H1 (cell line): ENCODE results near the gene BHMT. TPM values are rescaled to one million over a fixed set of nuclear protein-coding genes. Genes with fewer than 3 reads are reported as not detected.
A peak's percentile ranks its signal among the peaks of the same experiment; 100 is the strongest.

ENCODE experiments used
- CTCF ChIA-PET: fragments of 300-600 bp; sonication (Branson Sonifier 250); formaldehyde crosslinking; loops from one replicate; lab custom pipeline; 2021; ENCODE audit not compliant: partially characterized antibody; lab: Charles Lee
- POLR2A ChIA-PET: fragments of 300-600 bp; sonication (Branson Sonifier 250); formaldehyde crosslinking; loops from one replicate; lab custom pipeline; 2021; ENCODE audit warnings: inconsistent platforms; ENCODE audit not compliant: partially characterized antibody; lab: Charles Lee
- DNase-seq, 2 experiments: peaks; one replicate each; pipeline versions ENCODE4 v3.0.0 to v3.0.0-alpha.2; 2010 to 2022; ENCODE audit warnings: low spot score in 2 of 2, low read depth in 1 of 2, mixed read lengths in 1 of 2
- FAIRE-seq: peaks from 2 replicates; lab custom pipeline; 2011; peaks lifted over from hg19 to GRCh38; lab: Jason Lieb, UNC
- H2AFZ ChIP-seq: 2 replicates; pipeline ENCODE4 v1.8.1; 2012; ENCODE audit warnings: low read length, inconsistent platforms
- H2AK5ac ChIP-seq: 2 replicates; pipeline ENCODE4 v1.6.1; 2013; ENCODE audit warnings: low read depth, low read length
- H2BK120ac ChIP-seq: replicated peaks from 2 replicates; pipeline ENCODE3; 2013; ENCODE audit warnings: low read depth, low read length, inconsistent platforms
- H2BK12ac ChIP-seq: 2 replicates; pipeline ENCODE4 v1.6.1; 2013; ENCODE audit warnings: low read depth, low read length
- H2BK15ac ChIP-seq: 2 replicates; pipeline ENCODE4 v1.6.1; 2013; ENCODE audit warnings: low read length
- H2BK20ac ChIP-seq: 2 replicates; pipeline ENCODE4 v1.6.1; 2013; ENCODE audit warnings: low read length
- H2BK5ac ChIP-seq: 2 replicates; pipeline ENCODE4 v1.6.1; 2013; ENCODE audit warnings: low read depth, low read length
- H3K14ac ChIP-seq: 2 replicates; pipeline ENCODE4 v1.6.1; 2013; ENCODE audit warnings: inconsistent platforms; ENCODE audit not compliant: insufficient read length
- H3K18ac ChIP-seq: 2 replicates; pipeline ENCODE4 v1.6.1; 2013; ENCODE audit warnings: low read length; ENCODE audit errors: extremely low read depth
- H3K23ac ChIP-seq: 2 replicates; pipeline ENCODE4 v1.6.1; 2013; ENCODE audit warnings: inconsistent platforms; ENCODE audit not compliant: insufficient read length
- H3K23me2 ChIP-seq: 2 replicates; pipeline ENCODE4 v1.6.1; 2013; ENCODE audit warnings: low read depth, low read length
- H3K27ac ChIP-seq: 2 replicates; pipeline ENCODE4 v1.6.1; 2011; ENCODE audit warnings: low read depth, low read length, inconsistent platforms
- H3K27me3 ChIP-seq, 4 experiments: replicated peaks in 1 of 4; 1 replicate in 1 of 4; 2 replicates in 3 of 4; pipeline versions ENCODE4 v1.6.1 to v1.8.1; 2011 to 2013; ENCODE audit warnings: low read length in 3 of 4, mild to moderate bottlenecking in 3 of 4, inconsistent platforms in 2 of 4, mixed read lengths in 2 of 4, moderate library complexity in 1 of 4; ENCODE audit not compliant: control insufficient read depth in 3 of 4, insufficient read depth in 3 of 4; ENCODE audit errors: extremely low read depth in 1 of 4
- H3K36me3 ChIP-seq, 4 experiments: 2 replicates each; pipeline versions ENCODE4 v1.6.1 to v1.8.1; 2011 to 2013; ENCODE audit warnings: mild to moderate bottlenecking in 4 of 4, low read length in 3 of 4, moderate library complexity in 2 of 4, control low read depth in 1 of 4, inconsistent platforms in 1 of 4; ENCODE audit not compliant: insufficient read depth in 4 of 4, control insufficient read depth in 2 of 4
- H3K4ac ChIP-seq: replicated peaks from 2 replicates; pipeline ENCODE3; 2013; ENCODE audit warnings: low read length, low read depth, mixed read lengths, inconsistent platforms; ENCODE audit not compliant: insufficient read length
- H3K4me1 ChIP-seq, 4 experiments: replicated peaks in 1 of 4; 1 replicate in 1 of 4; 2 replicates in 3 of 4; pipeline versions ENCODE4 v1.6.1 to v1.8.1; 2011 to 2013; ENCODE audit warnings: low read length in 3 of 4, inconsistent platforms in 2 of 4, mixed read lengths in 1 of 4; ENCODE audit not compliant: insufficient read depth in 4 of 4, control insufficient read depth in 3 of 4
- H3K4me2 ChIP-seq, 2 experiments: 2 replicates each; pipeline versions ENCODE4 v1.6.1 to v1.8.1; 2011 to 2013; ENCODE audit warnings: low read depth in 2 of 2, low read length in 2 of 2, control low read depth in 1 of 2, inconsistent platforms in 1 of 2, mild to moderate bottlenecking in 1 of 2; ENCODE audit not compliant: insufficient read depth in 1 of 2
- H3K4me3 ChIP-seq, 4 experiments: fragments of 200-600, 300-600 bp in 1 of 4; sonication (generic), shearing (Covaris generic), sonication (Bioruptor Twin) in 1 of 4; 2 replicates each; pipeline versions ENCODE4 v1.5.1 to v1.8.1; 2011 to 2016; ENCODE audit warnings: low read length in 4 of 4, low read depth in 3 of 4, control low read depth in 2 of 4, inconsistent platforms in 2 of 4, mild to moderate bottlenecking in 2 of 4, mixed read lengths in 1 of 4, moderate library complexity in 1 of 4; ENCODE audit not compliant: insufficient read depth in 2 of 4; ENCODE audit errors: extremely low read depth in 1 of 4
- H3K56ac ChIP-seq: replicated peaks from 2 replicates; pipeline ENCODE3; 2013; ENCODE audit warnings: low read depth, mild to moderate bottlenecking, mixed read lengths, low read length, inconsistent platforms; ENCODE audit not compliant: insufficient read length
- H3K79me1 ChIP-seq: 2 replicates; pipeline ENCODE4 v1.6.1; 2013; ENCODE audit warnings: low read depth, low read length, control low read depth
- H3K79me2 ChIP-seq, 2 experiments: 2 replicates each; pipeline versions ENCODE4 v1.6.1 to v1.8.1; 2012 to 2013; ENCODE audit warnings: low read length in 2 of 2, mild to moderate bottlenecking in 2 of 2, inconsistent platforms in 1 of 2; ENCODE audit not compliant: insufficient read depth in 2 of 2, control insufficient read depth in 1 of 2
- H3K9ac ChIP-seq, 4 experiments: replicated peaks in 1 of 4; 1 replicate in 1 of 4; 2 replicates in 3 of 4; pipeline versions ENCODE4 v1.6.1 to v1.8.1; 2011 to 2013; ENCODE audit warnings: low read depth in 3 of 4, low read length in 3 of 4, control low read depth in 2 of 4, mild to moderate bottlenecking in 2 of 4, moderate library complexity in 2 of 4, inconsistent platforms in 1 of 4; ENCODE audit errors: extremely low read depth in 1 of 4
- H3K9me3 ChIP-seq, 2 experiments: 2 replicates each; pipeline versions ENCODE4 v1.6.1 to v1.8.1; 2012 to 2013; ENCODE audit warnings: mild to moderate bottlenecking in 2 of 2, moderate library complexity in 2 of 2, control low read depth in 1 of 2, inconsistent platforms in 1 of 2, low read depth in 1 of 2, low read length in 1 of 2, mixed read lengths in 1 of 2; ENCODE audit not compliant: insufficient read depth in 2 of 2
- H4K20me1 ChIP-seq, 2 experiments: replicated peaks in 1 of 2; 2 replicates each; pipeline versions ENCODE3 to v1.8.1; 2011 to 2013; ENCODE audit warnings: inconsistent platforms in 2 of 2, low read length in 2 of 2, mild to moderate bottlenecking in 1 of 2; ENCODE audit not compliant: insufficient read depth in 2 of 2, control insufficient read depth in 1 of 2
- H4K5ac ChIP-seq: 2 replicates; pipeline ENCODE4 v1.6.1; 2013; ENCODE audit warnings: low read length, low read depth, mixed read lengths, inconsistent platforms; ENCODE audit not compliant: insufficient read length
- H4K8ac ChIP-seq: 2 replicates; pipeline ENCODE4 v1.8.0; 2013; ENCODE audit warnings: mild to moderate bottlenecking, moderate library complexity, low read length, inconsistent platforms; ENCODE audit not compliant: insufficient read depth; ENCODE audit errors: extremely low read depth
- H4K91ac ChIP-seq: replicated peaks from 2 replicates; pipeline ENCODE3; 2013; ENCODE audit warnings: low read length, mixed read lengths, inconsistent platforms; ENCODE audit not compliant: insufficient read length
- CEBPB ChIP-seq: IDR thresholded peaks from 2 replicates; pipeline ENCODE4 v1.6.1; 2012; ENCODE audit warnings: low read depth, low read length
- CHD1 ChIP-seq: IDR thresholded peaks from 2 replicates; pipeline ENCODE4 v1.6.1; 2012; ENCODE audit warnings: low read depth, low read length, improper control_type of control experiment
- EZH2 ChIP-seq: fragments of 200-600 bp; sonication (generic); IDR thresholded peaks from 2 replicates; pipeline ENCODE4 v1.7.1; 2012; ENCODE audit warnings: low read depth, mild to moderate bottlenecking, moderate library complexity, low read length, inconsistent platforms; ENCODE audit not compliant: severe bottlenecking
- JUN ChIP-seq: IDR thresholded peaks from 2 replicates; pipeline ENCODE4 v1.6.1; 2011; ENCODE audit warnings: low read depth, mild to moderate bottlenecking, improper control_type of control experiment, low read length
- JUND ChIP-seq: IDR thresholded peaks from 2 replicates; pipeline ENCODE4 v1.6.1; 2011; ENCODE audit warnings: mild to moderate bottlenecking, improper control_type of control experiment, low read length
- SP2 ChIP-seq: IDR thresholded peaks from 2 replicates; pipeline ENCODE4 v1.6.1; 2012; ENCODE audit warnings: mild to moderate bottlenecking, low read length, inconsistent platforms
- SP4 ChIP-seq: IDR thresholded peaks from 2 replicates; pipeline ENCODE4 v1.6.1; 2012; ENCODE audit warnings: low read length, inconsistent platforms
- WGBS, 2 experiments: shearing (Covaris generic) in 1 of 2; methylation state at CpG; one replicate each; pipeline versions ENCODE4 v1.1.6 to v1.1.7; 2013 to 2015; ENCODE audit warnings: low lambda C conversion rate in 2 of 2, mixed read lengths in 2 of 2, inconsistent platforms in 1 of 2, low coverage in 1 of 2, missing lambda C conversion rate in 1 of 2; ENCODE audit not compliant: insufficient replicate concordance in 2 of 2, insufficient coverage in 1 of 2, insufficient read length in 1 of 2; ENCODE audit errors: extremely low coverage in 1 of 2, missing lambda C conversion rate in 1 of 2; 5-methylcytosine and 5-hydroxymethylcytosine counted together
- polyA plus RNA-seq, 7 experiments: library from polyadenylated mRNA; depleted of rRNA in 3 of 7; stranded (reverse) in 5 of 7; unstranded in 2 of 7; fragments of >200 nt in 5 of 7; fragments of 200-250 nt in 2 of 7; gene quantifications; 1 replicate in 5 of 7; 2 replicates in 1 of 7; 4 replicates in 1 of 7; pipeline versions ENCODE4 v1.2.1 to v1.2.3, GENCODE V29; 2011 to 2013; ENCODE audit warnings: missing spikeins in 2 of 7, mixed read lengths in 2 of 7
- total RNA-seq: library from RNA; stranded (reverse); fragmentation: NEBNext Ultra II Directional; extraction: Animal tissue kit (Norgen Biotek cat#: 25700); gene quantifications from 2 replicates; pipeline ENCODE4 v1.2.1, GENCODE V29; 2021

BHMT gene
- total and polyA plus RNA-seq, 2 of the 8 experiments (the other 6 are each of a cell fraction or from before 2014, with no cell fraction given) = 0.54 to 1.6 TPM

GRCh38 chr5:79112703-79113058, 1.1 kb downstream of the BHMT start:
- H3K4me2 ChIP-seq = peak overlapping the region; percentile 84 to 93; a peak in 3 of 4 replicates
- 0 out of 2 replicates have a peak overlapping the region, but pooled peaks have one; percentile 19 for H2AFZ ChIP-seq
- H2BK15ac ChIP-seq = no peak overlapping the region

More at GRCh38 chr5:79112703-79113058, 1.1 kb downstream of the BHMT start:
- no peaks in the 10 kb centered on the region for H3K4me1 ChIP-seq
- H2BK20ac ChIP-seq = no peak overlapping the region
- no peak overlapping the region for H4K91ac ChIP-seq
- H3K4ac ChIP-seq = no peak overlapping the region
- H3K4me3 ChIP-seq = peak overlapping the region in 2 of 4 experiments; percentile 58 to 73; a peak in 3 of 8 replicates
- POLR2A ChIA-PET = no interaction called here
- H2BK12ac ChIP-seq = no peak overlapping the region
- no peak overlapping the region for H3K56ac ChIP-seq
- H3K23ac ChIP-seq = no peak overlapping the region
- WGBS, 2 experiments = 75% methylated on average over 5 of the region's 5 CpGs; no CpG with 5 or more reads in 1 of the 2 experiments
- H2AK5ac ChIP-seq = no peak overlapping the region
- H4K20me1 ChIP-seq = peaks cover 0 to 3% of the 10 kb centered on the region in 2 experiments
- no peak overlapping the region for H3K18ac ChIP-seq
- no peak overlapping the region for H4K5ac ChIP-seq
- H3K27ac ChIP-seq = no peak overlapping the region
- no peak overlapping the region for H4K8ac ChIP-seq
- H3K14ac ChIP-seq = no peak overlapping the region
- CTCF ChIA-PET = interaction anchor here (0.6 to 5.3 kb wide), 6 partner anchors 16 to 90 kb away, joined by 3 to 26 read pairs (median 4); no protein-coding TSS in a partner anchor
- peaks cover 11% of the 10 kb centered on the region; the same call in 1 of the 2 replicates for H3K23me2 ChIP-seq
- no peaks in the 10 kb centered on the region for H3K9me3 ChIP-seq
- DNase-seq = no peak
- H3K79me2 ChIP-seq = no peaks in the 10 kb centered on the region
- H3K36me3 ChIP-seq = no peaks in the 10 kb centered on the region
- H3K9ac ChIP-seq = no peak overlapping the region
- H2BK5ac ChIP-seq = no peak overlapping the region
- TF ChIP-seq JUND (no peak), CHD1 (no peak), CEBPB (no peak), JUN (no peak), SP2 (no peak), EZH2 (peak; percentile 24), SP4 (no peak)
- no peaks in the 10 kb centered on the region for H3K79me1 ChIP-seq
- no peak overlapping the region for H2BK120ac ChIP-seq
- peaks cover 15 to 27% (median 22%) of the 10 kb centered on the region in 4 experiments for H3K27me3 ChIP-seq
- FAIRE-seq = no peak
